HAP-1 (cell line): ENCODE data around the gene RHOJ.
A peak's percentile ranks its signal among the peaks of the same experiment; 100 is the strongest.
"Not testable (repeated sequence)": the region's sequence is repeated elsewhere in the genome, so short reads cannot be mapped to it uniquely, and the experiment has no call there.

Experiments
- DNase-seq, 2 experiments: peaks; one replicate each; pipeline ENCODE4 v3.0.0-alpha.2; 2016 to 2020; ENCODE audit warnings: low spot score in 2 of 2
- H3K27me3 ChIP-seq: fragments of 250-450 bp; sonication (Bioruptor Pico); 2 replicates; pipeline ENCODE4 v1.5.1; 2020; ENCODE audit warnings: low read depth, mild to moderate bottlenecking, moderate library complexity
- H3K36me3 ChIP-seq: fragments of 250-450 bp; sonication (Bioruptor Pico); replicated peaks from 2 replicates; pipeline ENCODE4 v1.5.1; 2020; ENCODE audit warnings: mild to moderate bottlenecking
- H3K4me1 ChIP-seq: fragments of 250-450 bp; sonication (Bioruptor Pico); 2 replicates; pipeline ENCODE4 v1.5.1; 2020; ENCODE audit warnings: mild to moderate bottlenecking
- H3K4me3 ChIP-seq: fragments of 250-450 bp; sonication (Bioruptor Pico); 2 replicates; pipeline ENCODE4 v1.5.1; 2020; ENCODE audit warnings: mild to moderate bottlenecking, moderate library complexity
- H3K9me3 ChIP-seq: fragments of 250-450 bp; sonication (Bioruptor Pico); 2 replicates; pipeline ENCODE4 v1.5.1; 2020; ENCODE audit warnings: mild to moderate bottlenecking, moderate library complexity
- in situ Hi-C: fragments of 300-500 bp; cut with MboI; formaldehyde crosslinking; loops from 3 replicates; pipeline ENCODE4 v1.14.3; 2020; ENCODE audit warnings: low sequenced_read_pairs, inconsistent platforms, mixed read lengths

RHOJ gene

DNA sequence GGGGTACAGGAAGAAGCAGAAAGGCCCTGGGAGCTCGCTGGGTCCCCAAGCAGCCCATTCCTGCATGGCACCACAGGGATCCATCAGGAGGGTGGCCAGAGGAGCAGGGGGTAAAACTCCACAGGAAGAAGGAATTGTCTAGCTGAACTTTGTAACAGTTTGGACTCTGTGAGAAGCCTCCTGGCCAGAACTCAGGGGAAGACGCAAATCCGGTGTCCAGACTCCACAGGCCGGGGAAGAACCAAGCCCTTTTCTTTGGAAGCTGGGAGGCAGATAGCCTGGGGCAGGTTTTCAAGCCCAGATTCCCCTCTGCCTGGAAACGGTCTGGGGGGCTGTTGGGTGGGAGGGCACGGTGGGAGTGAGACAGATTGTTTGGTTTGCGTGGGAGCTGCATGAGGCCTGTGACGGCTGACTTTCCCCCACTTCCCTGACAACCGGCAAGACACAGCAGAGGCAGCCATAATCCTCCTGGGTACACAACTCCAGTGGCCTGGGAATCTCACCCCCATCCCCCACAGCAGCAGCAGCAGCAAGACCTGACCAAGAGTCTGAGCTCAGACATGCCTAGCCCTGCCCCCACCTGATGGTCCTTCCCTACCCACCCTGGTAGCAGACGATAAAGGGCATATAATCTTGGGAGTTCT is 97.8 kb downstream of the RHOJ start:
- in situ Hi-C loops = no loop called here
- DNase-seq = no peak
- Histone ChIP-seq H3K4me1 (no peaks in the 10 kb centered on the region), H3K4me3 (no peak overlapping the region), H3K27me3 (no peaks in the 10 kb centered on the region), H3K36me3 (no peaks in the 10 kb centered on the region), H3K9me3 (no peaks in the 10 kb centered on the region)

DNA sequence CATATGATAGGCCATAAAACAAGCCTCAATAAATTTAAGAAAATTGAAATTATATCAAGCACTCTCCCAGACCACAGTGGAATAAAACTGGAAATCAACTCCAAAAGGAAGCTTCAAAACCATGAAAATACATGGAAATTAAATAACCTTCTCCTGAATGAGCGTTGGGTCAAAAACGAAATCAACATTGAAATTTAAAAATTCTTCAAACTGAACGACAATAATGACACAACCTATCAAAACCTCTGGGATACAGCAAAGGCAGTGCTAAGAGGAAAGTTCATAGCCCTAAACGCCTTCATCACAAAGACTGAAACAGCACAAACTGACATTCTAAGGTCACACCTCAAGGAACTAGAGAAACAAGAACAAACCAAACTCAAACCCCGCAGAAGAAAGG is 100.2 kb downstream of the RHOJ start:
- H3K4me3 ChIP-seq, H3K36me3 ChIP-seq, in situ Hi-C loops, H3K27me3 ChIP-seq, DNase-seq, H3K4me1 ChIP-seq, H3K9me3 ChIP-seq: not testable (repeated sequence)

DNA sequence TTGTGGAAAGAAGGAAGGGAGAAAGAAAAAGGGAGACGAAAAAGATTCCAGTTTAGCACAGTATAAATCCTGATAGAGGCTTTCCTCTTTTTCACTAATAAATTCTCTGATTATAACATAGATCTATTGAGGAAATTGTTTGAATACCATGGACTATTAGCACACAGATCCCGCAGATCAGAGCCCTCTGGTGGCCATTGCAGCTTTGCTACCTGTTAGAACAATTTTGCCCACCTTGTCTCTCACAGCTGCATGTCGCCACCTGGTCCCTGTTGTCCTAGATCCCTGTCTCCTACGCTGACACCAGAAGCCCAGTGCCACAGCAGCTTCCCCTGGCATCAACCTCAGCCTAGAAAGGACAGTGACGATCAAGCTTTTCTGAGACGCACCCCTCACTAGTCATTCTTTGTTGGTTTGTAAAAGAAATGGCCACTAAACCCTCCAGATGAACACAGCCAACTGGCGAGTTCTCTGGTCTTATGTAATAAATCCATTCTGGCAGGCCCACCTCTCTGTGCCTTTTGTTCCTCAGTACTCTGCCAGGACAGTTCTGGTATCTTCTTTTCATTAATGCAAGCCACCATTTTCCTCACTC is 104.6 kb downstream of the RHOJ start:
- DNase-seq = peak; percentile 28 to 58

DNA sequence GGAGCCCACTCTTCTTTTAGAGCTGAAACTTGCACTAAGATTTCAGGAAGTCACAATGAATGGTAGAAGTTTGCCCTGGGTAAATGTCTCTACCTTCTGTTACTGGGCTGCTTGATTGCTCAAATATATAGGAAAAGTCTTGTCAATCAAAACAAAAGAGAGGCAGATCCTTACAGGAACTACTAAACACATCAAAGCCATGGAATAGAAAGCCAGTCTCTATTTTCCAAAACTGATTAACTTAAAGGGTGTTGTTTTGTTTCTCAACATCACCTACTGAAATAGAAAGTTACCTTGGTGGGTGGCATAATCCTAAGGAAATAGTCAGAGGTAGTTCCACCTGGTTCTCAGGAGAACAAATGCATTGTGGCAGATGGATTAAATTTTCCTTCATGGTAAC is 114.6 kb downstream of the RHOJ start, which contains the start of gene GPHB5:
Gene GPHB5, minus strand, starts transcription at position 101 of the 400 bp plus-strand sequence. CDS start 1,086 bp downstream, outside the sequence.
- Histone ChIP-seq H3K36me3 (no peaks in the 10 kb centered on the region), H3K4me3 (no peak within 1 kb of the TSS), H3K27me3 (peaks cover 9% of the 10 kb centered on the region; the same call in 1 of the 2 replicates), H3K4me1 (no peaks in the 10 kb centered on the region), H3K9me3 (no peaks in the 10 kb centered on the region)
- in situ Hi-C loops = no loop called here
- no peak for DNase-seq

More for the DNA sequence above, 104.6 kb downstream of the RHOJ start:
- in situ Hi-C loops = no loop called here
- H3K36me3 ChIP-seq = no peaks in the 10 kb centered on the region
- H3K4me3 ChIP-seq = no peak overlapping the region
- no peaks in the 10 kb centered on the region for H3K27me3 ChIP-seq
- H3K9me3 ChIP-seq = no peaks in the 10 kb centered on the region
- no peaks in the 10 kb centered on the region for H3K4me1 ChIP-seq

DNA sequence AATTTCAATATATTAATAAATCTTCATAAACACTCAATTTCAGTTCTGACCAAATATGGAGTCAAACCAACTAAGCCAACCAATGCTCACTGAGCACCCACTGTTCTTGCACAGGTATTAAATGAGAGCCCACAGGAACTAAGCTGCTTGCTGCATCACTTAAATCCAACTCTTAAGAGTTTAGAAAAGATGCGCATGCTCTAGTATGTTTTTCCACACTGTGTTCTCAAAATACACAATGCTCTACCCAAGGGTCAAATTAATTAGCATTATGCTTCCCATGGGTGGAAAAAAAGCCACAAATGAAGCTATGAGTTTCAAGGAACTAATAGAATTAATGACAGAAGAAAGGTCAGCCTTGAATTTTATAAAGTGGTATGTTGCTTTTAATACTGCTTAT is 118.2 kb downstream of the RHOJ start:
- no peaks in the 10 kb centered on the region for H3K4me1 ChIP-seq
- in situ Hi-C loops = no loop called here
- no peaks in the 10 kb centered on the region for H3K36me3 ChIP-seq
- no peak overlapping the region for H3K4me3 ChIP-seq
- no peak for DNase-seq
- no peaks in the 10 kb centered on the region for H3K9me3 ChIP-seq
- peaks cover 9% of the 10 kb centered on the region; the same call in 1 of the 2 replicates for H3K27me3 ChIP-seq

DNA sequence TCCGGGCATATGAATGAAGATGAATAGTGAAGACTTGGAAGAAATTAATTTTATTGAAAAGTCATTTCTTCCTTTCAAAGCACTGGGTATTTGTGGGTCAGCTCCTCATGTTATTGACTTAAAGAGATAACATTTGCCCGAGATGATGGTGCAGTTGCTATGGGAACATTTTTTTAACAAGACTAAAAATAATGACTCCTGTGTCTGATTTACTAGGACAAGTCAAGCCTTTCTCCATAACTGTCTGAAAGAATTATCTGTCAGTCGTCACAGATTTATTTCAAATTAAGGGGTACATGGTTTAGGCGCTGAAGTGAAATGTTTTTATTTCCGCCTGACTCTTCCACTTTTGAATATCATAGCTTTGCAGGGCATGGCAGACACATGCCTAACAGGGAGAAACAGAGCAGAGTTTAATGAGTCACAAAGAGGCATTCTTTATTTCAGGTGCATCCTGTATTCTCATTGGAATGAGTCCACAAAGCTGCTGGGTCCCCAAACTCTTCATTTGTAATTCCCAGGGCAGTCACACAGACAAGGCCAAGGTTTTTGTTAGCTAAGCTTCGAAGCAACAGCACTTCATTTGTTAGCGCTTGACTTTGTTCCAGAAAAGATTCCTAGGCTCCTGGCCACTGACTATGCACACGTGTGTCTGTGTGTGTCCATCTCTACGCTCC is 118.8 kb downstream of the RHOJ start:
- H3K4me1 ChIP-seq = no peaks in the 10 kb centered on the region
- no peak for DNase-seq

DNA sequence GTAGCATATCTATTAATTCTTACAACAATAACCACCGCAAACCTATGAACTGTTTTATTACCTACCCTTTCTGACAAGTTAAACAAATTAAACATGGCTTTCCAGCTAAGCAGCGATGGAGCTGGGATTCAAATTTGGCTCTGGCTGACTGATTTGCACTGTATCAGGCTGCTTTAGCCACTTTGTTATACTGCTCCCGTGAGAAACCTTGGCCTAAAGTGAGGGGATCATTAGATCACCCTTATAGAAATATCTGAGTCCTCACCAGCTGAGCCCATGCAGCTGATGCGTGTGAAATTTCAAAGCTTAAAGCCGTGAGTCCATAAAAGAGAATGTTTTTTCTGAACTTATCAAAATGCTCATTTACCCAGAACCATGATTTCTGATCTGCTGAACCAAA is 122.6 kb downstream of the RHOJ start:
- no peaks in the 10 kb centered on the region for H3K9me3 ChIP-seq
- in situ Hi-C loops = no loop called here
- H3K27me3 ChIP-seq = no peaks in the 10 kb centered on the region
- DNase-seq = no peak
- H3K4me1 ChIP-seq = no peaks in the 10 kb centered on the region
- H3K4me3 ChIP-seq = no peak overlapping the region
- H3K36me3 ChIP-seq = no peaks in the 10 kb centered on the region

More for the DNA sequence above, 118.8 kb downstream of the RHOJ start:
- H3K4me3 ChIP-seq = no peak overlapping the region
- peaks cover 9% of the 10 kb centered on the region; the same call in 1 of the 2 replicates for H3K27me3 ChIP-seq
- H3K36me3 ChIP-seq = no peaks in the 10 kb centered on the region
- no peaks in the 10 kb centered on the region for H3K9me3 ChIP-seq
- in situ Hi-C loops = no loop called here

DNA sequence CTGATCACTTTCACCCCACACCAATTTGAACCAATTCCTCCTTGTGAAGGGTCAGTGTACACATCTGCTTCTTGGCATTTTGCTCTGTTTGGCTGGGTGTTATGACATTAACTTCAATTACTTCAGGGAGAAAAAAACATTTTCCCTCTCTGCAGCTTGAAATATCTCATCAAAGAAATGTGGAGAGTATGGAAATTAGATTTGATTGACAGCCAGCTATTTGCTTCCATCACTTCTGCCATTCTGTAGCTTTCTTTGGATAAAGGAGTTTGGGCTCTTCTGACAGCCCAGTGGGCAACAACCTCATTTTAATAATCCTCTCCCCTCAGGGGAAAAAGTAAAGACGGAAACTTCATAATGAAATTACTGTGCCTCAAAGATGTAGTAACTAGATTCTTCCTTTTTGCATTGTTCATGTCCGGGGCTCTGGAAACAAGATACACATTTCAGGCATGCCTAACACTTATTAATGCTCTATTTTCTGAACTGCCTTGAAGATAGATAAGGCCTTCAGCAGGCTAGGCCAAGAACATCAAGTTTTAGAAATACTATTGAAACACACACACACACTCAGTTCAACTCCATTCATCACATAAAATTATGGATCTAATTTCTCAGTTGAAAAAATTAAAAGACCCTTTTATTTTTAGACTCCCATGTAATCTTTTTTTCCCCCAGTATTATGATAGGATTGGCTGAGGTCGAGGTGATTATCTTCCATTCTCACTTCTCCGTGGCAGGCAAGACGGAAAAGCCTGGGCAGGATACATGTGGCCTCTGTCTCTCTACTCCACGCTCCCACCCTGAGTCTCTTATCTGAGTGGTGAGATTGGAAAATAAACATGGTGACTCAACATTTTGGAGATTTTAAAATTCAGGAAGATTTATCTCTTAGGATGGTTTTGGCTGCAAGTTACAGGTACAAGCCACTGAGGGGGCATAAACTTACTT is 124.8 kb downstream of the RHOJ start:
- DNase-seq = no peak
- in situ Hi-C loops = no loop called here
- Histone ChIP-seq H3K36me3 (no peaks in the 10 kb centered on the region), H3K27me3 (no peaks in the 10 kb centered on the region), H3K4me1 (no peaks in the 10 kb centered on the region), H3K4me3 (no peak overlapping the region), H3K9me3 (no peaks in the 10 kb centered on the region)

DNA sequence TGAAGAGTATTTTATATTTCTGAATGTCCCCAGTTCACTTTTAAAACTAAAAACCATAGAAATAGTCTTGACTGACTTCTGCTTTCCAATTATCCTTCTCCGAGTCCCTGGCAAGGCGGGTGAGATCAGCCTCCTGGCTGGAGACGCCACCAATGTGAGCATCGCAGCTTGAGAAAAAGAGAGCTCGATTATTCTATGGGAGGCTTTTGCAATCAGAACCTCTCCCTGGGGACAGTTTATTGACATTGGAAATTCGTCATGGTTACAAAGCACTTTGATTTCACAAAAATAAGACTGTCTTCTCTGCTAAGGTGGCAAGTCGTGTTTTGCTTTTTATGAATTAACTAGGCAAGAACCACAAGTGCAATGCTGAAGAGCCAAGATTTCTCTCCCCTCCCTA is 138.1 kb downstream of the RHOJ start:
- in situ Hi-C loops = no loop called here
- no peaks in the 10 kb centered on the region for H3K4me1 ChIP-seq
- no peaks in the 10 kb centered on the region for H3K9me3 ChIP-seq
- H3K36me3 ChIP-seq = no peaks in the 10 kb centered on the region
- no peaks in the 10 kb centered on the region for H3K27me3 ChIP-seq
- DNase-seq = no peak
- no peak overlapping the region for H3K4me3 ChIP-seq
